NB4 (cell line): ENCODE data around the gene CPXM1.

ENCODE experiments used
- POLR2A ChIP-seq: IDR thresholded peaks from 2 replicates; pipeline ENCODE4 v1.6.1; 2011; ENCODE audit warnings: mild to moderate bottlenecking; ENCODE audit not compliant: insufficient read length; ENCODE audit errors: extremely low read depth
- TF ChIP-seq, protein P1 (sequence below): IDR thresholded peaks from one replicate; pipeline ENCODE4 v1.5.1; 2012; ENCODE audit warnings: low read depth, low read length

DNA sequence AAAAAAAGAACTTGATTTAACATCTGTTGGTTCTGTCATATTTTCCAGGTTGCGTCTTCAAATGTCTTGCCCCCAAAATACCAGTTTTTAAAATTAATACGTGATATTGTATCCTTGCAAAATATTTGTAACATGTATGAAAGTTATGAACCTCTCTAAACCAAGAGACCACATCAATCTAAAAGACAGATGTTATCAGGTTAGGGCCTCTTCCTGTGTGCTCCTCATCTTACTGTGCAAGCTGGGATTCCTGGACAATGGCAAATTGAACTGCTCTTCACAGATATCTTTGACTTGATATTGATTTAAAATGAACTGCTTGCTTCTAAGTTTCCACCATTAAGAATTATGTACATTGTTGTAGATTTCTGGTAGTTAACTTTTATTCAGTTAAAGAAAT, 25.3 kb upstream of the CPXM1 start:
- TF ChIP-seq, protein P1, sequence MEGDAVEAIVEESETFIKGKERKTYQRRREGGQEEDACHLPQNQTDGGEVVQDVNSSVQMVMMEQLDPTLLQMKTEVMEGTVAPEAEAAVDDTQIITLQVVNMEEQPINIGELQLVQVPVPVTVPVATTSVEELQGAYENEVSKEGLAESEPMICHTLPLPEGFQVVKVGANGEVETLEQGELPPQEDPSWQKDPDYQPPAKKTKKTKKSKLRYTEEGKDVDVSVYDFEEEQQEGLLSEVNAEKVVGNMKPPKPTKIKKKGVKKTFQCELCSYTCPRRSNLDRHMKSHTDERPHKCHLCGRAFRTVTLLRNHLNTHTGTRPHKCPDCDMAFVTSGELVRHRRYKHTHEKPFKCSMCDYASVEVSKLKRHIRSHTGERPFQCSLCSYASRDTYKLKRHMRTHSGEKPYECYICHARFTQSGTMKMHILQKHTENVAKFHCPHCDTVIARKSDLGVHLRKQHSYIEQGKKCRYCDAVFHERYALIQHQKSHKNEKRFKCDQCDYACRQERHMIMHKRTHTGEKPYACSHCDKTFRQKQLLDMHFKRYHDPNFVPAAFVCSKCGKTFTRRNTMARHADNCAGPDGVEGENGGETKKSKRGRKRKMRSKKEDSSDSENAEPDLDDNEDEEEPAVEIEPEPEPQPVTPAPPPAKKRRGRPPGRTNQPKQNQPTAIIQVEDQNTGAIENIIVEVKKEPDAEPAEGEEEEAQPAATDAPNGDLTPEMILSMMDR: no peak
- no peak for TF ChIP-seq POLR2A
